GM21576 (cell line): ENCODE measurements around the gene SRBD1.

Source experiments
- ATAC-seq: cut with Tn5 transposase; IDR thresholded peaks from one replicate; pipeline ENCODE4 v1.9.1; 2021; ENCODE audit warnings: mild to moderate bottlenecking, moderate library complexity; ENCODE audit not compliant: unreplicated experiment

Gene SRBD1

DNA sequence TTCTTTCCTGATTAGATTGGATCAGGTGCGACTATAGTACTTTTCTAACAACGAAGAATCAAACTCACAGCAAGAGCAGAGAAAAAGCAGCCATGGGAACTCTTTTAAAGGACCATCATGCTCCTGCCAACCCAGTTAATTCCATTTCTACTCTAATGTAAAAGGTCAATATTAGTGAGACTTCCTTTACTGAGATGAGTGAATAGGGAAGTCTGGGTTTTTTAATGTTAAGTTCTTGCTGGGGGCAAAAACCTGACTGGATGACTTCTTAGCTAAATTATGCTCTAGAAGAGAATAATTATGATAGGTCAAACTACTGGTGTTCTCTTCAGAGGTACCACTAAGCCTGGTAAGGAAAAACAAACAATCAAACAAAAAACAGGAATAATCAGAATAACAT, 8.4 kb downstream of the SRBD1 start:
- no peak for ATAC-seq

DNA sequence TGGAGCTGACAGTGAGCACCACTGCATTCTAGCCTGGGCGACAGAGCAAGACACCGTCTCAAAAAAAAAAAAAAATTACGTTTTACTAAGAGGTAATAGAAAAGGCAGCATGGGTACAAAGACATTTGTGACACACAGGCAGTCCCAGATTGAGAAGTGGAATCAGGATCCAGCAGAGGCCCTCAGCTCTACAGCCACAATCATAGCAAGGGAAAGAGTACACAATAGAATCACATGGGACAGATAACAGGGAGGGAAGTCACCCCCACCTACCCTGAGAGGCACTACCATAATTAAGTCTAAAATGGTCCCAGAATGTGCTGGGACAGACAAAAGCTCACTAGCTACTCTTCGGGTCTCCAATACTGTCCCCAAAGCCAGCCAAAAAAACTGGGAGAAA, 12.5 kb downstream of the SRBD1 start:
- ATAC-seq: no peak

DNA sequence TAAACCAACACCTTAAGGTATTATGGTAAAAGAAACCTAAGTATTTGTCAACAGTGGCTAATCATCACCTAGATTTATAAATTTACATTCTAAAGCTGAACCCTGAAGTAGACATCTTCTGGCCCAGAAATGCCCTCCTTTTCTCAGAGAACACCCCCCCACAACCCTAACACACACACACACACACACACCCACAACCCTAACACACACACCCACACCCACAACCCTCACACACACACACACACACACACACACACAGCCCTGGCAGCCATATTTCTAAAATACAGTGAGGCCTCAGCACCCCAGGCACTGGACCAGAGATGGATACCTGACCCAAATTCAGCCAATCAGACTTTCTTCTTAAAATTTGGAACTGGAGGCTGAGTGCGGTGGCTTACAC, 14.3 kb downstream of the SRBD1 start:
- no peak for ATAC-seq

DNA sequence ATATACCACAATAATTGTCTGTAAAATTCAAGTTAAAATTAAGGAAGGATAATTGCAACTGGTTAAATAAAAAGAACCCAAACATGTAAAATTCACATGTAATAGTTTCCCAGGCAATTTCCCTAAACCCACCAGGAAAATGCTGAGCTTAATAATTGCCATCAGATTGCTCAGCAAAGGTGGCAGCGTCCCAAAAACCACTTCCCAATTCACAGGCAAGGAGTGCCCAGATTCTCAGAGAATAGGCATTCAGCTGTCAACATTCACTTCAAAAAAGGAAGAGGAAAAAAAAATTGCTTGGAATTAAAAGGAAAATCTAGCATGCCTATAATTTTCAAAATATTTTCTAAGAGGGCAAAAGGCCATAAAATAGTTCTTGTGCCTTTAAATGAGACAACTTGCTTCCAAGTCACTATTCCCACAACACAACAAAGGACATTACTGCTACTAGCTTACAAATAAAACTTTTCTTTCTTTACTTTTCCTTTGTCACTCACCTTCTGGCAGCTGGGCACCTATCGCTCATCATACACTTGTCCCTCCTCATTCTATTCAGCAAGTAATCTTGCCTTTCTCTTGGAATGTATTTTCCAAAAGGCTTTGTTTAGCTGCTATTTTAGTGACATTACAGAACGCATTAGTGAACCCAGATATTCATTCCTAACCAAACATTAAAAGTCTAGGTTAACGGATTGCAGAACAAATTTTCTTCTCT, 15.2 kb downstream of the SRBD1 start:
- no peak for ATAC-seq

DNA sequence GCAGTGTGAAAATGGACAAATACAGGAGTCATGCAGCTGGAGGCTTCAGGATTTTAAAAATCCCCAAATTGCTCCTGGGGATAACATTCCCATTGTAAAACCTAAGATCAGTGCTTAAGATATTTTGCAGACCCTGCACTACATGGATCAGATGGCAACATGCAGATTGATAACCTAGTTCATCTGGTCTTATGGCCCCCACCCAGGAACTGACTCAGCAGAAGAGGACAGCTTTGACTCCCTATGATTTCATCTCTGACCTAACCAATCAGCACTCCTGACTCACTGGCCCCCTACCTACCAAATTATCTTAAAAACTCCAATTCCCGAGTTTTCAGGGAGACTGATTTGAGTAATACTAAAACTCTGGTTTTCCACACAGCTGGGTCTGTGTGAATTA, 20.0 kb downstream of the SRBD1 start:
- no peak for ATAC-seq

DNA sequence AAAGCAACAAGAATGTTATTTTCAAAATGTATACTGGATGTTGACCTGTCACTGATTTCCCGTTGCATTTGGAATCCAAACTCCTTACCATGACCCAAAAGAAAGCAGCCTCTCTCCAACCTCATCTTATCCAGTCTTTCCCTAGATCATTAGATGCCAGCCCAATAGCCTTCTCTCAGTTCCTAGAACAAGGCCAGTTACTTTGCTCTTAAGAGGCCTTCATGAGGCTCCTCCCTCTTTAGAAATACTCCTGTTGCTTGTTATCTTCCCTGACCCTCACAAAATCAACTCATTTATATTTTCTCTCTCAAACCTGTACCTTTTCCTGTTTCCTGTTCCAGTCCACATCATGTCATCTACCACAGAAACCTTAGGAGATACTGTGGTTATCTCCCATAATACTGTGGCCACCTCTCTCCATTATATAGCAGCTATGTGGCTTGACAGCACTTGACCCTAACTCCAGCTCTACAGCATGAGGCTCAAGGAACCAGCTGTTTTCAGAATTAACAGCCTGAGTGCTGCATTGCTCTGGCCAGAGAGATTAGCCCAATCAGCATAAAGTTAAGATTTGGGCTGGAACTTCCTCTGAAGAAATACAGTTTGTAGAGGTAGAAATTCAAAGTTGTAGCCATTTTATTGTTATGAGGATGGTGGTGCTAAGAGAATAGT, 22.8 kb downstream of the SRBD1 start:
- no peak for ATAC-seq

DNA sequence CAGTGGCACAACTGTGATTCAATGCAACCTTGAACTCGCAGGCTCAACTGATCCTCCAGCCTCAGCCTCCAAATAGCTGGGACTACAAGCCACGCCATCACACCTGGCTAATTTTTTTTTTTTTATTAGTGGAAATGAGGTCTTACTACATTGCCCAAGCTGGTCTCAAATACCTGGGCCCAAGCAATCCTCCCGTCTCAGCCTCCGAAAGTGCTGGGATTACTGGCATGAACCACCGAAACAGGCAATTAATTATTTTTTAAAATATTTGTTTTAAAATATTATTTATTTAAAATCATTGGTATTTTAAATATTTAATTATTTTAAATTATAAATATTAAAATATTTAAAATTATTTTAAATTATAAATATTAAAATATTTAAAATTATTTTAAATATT, 24.5 kb downstream of the SRBD1 start:
- no peak for ATAC-seq

DNA sequence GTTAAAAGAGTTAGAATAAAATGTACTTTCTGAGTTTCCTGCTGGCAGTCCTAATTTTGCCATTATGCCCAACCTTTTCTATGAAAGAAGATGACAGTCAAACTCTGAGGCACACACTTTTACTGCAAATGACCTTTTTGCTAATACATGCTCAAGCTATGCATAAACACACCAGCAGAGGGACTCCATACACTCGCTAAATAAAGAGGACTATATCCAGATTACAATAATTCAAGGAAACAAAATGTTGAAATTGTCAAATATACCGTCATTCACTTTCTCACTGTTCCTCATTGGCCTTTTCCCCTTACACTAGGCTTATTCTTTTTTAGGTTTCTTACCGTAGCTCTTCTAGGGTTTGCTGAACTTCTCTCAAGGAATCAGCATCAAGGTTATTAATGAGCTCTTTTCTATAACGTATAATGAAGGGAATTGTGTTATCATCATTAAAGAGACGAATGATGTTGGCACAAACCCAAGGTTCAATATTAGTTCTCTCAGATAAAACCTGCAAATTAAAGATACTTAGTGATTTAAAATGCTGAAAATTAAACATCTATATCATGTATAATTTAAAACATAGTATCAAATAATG, 25.7 kb downstream of the SRBD1 start:
- ATAC-seq: no peak

DNA sequence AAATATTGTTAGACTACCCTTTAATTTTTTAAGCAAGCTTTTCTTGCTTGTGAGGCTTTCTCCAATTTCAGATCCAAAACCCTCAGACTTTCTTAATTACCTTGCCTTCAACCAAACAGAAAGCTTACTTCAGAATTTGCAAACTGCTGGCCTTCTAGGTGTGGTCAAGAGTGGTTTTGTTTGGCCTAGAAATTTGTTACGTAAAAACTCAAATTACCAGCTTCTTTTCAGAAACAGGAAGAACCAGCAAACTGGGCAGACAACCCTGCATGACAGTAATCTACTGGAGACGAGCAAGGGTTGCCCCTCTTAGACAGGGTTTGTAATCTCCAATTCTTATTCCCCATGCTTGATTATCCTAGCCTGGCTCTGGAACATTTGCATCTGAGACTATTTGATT, 27.1 kb downstream of the SRBD1 start:
- ATAC-seq: no peak

DNA sequence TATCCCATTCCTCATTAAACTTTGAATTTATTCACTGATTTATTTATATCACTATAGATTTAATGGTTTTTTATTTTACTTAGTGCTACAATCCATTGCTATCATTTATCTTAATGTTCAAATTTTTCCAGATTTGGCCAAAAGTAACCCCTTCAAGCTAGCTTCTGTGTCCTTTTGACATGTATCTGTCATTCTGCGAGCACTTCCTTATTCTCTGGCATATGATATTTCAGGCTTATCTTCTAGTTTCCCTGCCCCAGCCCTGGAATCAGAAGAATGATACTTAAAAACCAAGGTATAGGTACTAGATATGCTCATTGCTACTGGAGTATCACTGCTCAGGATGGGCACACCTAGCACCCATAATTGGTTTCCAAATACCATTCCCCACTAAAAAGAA, 28.5 kb downstream of the SRBD1 start:
- no peak for ATAC-seq

DNA sequence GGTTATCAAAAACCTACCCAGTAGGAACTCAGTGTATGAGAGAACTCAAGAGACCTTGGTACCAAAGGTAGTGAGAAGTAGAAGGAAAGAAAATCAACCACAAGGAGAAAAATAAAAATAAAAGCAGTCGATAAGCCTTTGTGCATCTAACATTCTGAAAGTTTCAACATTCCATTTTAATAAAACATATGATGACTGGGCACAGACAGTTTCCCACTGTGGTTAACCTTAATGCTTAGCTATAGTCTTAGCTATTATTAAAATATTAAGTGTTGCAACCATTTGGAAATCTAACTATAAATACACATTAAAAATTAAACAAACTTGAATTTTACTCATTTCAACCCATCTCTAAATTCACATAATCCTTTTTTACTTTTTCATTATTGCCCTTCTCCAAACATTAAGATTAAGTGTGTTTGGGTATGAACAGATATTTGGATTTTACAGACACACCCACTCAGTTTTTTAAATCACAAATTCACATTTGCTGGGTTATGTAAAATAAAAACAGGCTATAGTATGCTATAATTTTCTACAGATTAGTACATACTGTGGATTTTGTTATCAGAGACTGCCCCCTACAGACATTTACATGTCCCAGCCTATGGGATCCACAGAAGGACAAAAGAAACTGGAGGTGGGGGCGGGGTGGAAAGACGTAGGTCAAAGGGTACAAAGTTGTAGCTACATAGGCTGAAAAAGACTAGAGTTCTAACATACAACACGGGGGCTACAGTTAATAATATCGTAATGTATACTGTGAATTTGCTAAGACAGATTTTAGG, 32.8 kb downstream of the SRBD1 start:
- ATAC-seq: no peak

DNA sequence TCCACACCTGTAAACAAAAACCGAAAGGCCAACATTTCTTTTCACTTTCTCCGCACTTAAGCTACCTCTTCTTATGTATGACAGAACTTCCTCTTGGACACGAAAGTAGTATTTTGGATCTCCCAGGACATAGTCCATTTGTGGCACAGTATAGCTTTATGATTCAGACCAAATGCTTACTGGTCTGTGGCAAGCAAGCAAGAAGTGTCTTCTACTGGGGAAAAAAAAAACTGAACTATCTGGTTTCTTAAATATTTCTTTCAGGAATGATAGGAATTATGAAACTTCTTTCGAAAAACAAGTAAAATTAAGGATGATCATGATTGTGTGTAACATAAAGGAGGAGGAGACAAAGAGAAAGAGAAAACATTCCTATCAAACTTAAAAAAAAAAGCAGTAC, 33.6 kb downstream of the SRBD1 start:
- no peak for ATAC-seq

DNA sequence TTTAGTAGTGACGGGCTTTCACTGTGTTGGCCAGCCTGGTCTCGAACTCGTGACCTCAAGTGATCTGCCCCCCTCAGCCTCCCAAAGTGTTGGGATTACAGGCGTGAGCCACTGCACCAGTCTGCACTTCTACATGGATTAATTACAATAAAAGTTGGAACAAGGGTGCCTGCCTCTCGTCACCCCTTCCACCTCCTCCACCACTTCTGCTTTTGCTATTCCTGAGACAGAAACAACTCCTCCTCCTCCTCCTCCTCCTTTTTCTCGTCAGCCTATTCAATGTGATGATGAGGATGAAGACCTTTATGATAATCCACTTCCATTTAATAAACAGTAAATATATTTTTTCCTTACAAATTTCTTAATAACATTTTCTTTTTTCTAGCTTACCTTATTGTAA, 35.2 kb downstream of the SRBD1 start:
- no peak for ATAC-seq

DNA sequence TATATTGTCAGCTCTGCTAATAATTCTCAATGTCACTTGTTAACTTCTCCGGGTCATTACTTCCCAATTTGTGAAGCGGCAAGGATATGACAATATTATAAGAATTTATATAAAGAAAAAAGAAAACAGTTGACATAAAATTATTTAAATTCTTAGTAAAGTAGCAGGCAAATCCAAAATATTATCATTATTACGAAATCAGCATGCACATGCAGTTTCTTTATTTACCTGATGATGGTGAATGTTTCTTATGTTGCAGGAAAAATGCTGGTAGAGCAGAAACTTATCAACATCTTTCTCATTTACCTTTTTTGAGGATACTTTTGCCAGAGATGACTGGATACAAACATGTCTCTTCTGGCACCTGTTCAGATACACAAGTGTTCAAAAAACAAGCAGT, 38.1 kb downstream of the SRBD1 start:
- ATAC-seq: no peak

DNA sequence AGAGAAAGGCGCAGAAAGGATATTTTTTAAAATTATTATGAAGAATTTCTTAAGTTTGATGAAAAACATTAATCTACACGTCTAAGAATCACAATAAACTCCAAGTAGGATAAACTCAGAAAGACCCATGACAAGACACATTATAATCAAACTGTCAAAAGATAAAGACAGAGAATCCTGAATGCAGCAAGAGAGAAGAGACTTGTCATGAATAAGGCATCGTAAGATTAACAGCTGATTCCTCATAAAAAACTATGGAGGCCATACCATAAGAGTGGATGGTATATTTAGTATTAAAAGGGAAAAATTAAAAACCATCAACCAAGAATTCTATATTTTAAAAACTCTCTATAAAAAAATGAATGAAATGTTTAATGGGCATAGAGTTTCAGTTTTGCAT, 39.1 kb downstream of the SRBD1 start:
- no peak for ATAC-seq

DNA sequence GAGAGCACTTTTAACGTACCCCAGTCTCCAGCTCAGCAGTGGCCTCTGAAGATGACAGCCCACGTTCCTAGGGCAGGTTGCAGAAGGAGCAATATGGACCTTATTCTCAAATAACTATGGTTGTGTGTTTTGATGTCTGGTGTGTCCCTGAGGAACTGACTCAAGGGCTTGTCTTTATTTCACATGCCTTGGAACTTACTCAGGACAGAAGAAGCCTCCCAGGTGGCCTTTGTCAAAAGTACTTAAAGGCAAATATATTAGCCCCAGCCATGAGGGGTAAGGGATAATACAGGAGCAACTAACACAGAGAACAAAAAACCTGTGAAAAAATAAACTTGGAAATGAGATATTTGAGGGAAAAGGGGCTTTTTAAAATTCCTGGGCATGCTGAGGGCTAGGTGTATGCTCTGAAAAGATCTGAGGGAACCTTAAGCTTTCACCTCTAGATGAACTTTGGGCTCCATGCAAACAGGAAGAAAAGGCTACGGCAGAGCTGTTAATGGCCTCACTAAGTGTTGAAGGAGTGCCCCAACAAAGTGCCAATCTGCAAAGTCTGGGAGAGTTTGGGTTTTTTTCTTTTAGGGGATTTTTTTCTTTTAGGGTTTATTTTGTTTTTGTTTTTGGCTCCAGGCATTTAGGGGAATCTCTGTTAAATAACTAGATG, 40.3 kb downstream of the SRBD1 start:
- ATAC-seq: no peak

DNA sequence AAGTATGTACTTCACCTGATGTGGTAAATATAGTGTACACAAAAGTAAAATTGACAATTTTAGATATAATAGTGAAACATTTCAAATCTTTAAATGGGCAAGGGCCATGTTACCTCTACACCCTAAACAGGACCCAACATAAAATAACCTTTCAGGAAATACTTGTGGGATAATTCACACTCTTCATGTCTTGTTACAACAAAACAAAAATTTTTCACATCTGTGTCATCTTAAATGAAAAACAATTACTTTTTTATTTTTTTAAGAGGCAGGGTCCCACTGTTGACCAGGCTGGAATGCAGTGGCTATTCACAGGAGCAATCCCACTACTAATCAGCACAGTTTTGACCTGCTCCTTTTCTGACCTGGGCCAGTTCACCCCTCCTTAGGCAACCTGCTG, 42.1 kb downstream of the SRBD1 start:
- no peak for ATAC-seq

DNA sequence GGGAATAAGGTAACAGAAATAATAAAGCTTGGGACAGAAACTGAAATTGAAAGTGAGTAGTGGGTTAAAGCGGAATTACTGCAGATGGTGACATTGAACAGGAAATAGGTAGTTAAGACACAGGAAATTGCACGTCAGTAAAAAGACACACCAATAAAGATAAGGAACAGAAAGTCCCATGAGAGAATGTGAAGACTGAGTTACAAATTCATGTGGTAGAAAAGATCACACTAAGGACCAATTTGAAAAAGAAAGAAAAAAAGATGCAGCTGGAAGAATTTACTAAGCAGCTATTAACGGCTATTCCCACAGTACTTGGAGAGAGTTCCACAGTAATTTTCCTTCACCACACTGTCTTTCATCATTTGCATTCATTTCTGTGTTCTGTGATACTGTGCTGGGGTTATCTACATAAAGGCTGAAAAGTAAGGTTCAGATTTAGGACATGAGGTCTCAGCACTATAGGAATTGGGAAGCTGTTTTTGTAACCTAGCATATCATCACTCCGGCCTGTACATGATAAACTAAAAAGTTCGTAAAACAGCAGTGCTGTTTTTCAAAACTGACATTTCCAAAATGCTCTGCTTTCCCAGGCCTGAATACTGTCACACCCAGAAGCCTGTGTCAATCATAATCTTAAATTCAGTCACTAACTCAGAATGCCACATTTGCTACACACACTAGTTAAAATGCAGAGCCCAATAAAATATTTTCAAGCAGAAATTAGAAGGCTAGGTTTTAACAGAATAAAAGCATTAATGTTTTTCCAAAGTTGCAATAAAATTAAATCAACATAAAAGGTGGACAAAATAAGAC, 42.9 kb downstream of the SRBD1 start:
- ATAC-seq: peak; percentile 97

DNA sequence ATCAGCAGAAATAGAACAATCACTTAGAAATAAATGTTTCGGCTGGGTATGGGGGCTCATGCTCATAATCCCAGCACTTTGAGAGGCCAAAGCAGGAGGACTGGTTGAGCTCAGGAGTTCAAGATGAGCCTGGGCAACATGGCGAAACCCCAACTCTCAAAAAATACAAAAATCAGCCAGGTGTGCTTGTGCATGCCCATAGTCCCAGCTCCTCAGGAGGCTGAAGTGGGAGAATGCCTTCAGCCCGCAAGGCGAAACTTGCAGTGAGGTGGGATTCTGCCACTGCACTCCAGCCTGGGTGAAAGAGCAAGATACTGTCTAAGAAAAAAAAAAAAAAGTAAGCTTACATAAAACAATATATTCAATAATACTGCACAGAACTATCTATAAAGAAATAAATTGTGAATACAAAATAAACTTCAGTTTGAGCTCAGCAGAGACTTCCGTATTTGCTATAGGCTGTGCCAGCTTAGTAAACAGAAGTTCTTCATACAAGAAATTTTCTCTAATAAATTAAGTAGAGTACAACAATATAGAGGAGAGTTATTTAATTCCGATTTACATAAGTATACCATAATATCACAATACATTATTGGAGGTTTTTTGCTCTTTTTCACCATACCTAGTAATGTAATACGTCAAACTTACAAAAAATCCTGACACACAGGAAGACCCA, 43.6 kb downstream of the SRBD1 start:
- no peak for ATAC-seq

DNA sequence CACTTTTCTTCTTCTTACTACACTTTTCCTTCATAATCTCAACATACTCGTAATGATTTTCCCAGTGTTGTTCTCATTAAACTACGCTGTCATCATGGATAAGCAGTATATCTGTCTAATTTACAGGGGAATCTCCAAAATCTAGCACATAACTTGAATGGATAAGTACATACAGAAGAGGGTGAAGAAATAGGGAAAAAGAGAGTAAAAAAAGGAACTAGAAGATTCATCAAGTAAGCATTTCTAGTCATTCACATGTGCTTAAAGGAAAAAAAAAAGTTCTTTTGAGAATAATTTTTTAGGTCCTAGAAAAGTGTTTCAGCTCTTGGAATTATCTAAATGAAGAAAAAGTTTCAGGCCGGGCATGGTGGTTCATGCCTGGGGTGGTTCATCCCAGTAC, 51.6 kb downstream of the SRBD1 start:
- ATAC-seq: no peak
